PC-9 (cell line): ENCODE measurements around the gene EIF3I.

ENCODE experiments used
- CTCF ChIP-seq: fragments of 200-600 bp; sonication (generic); conservative IDR thresholded peaks from 2 replicates; pipeline ENCODE4 v1.6.1; 2017; ENCODE audit warnings: mixed run types, antibody characterized with exemption, mild to moderate bottlenecking, moderate library complexity
- EZH2 ChIP-seq: fragments of 200-600 bp; sonication (generic); IDR thresholded peaks from 2 replicates; pipeline ENCODE4 v1.8.0; 2017; ENCODE audit warnings: antibody characterized with exemption, low read depth

- no peak for TF ChIP-seq CTCF
- no peak for TF ChIP-seq EZH2
These were observed 27.2 kb upstream of the EIF3I start for GRCh38 chr1:32194984-32195383.
